WERI-Rb-1 (cell line): ENCODE measurements around the gene LYL1.

Source experiments
- DNase-seq: peaks from one replicate; pipeline ENCODE4 v3.0.0-alpha.2; 2020
- H3K27ac ChIP-seq: fragments of 250-450 bp; sonication (Bioruptor Pico); 2 replicates; pipeline ENCODE4 v1.5.1; 2020; ENCODE audit warnings: mild to moderate bottlenecking, moderate library complexity
- H3K27me3 ChIP-seq: fragments of 250-450 bp; sonication (Bioruptor Pico); 2 replicates; pipeline ENCODE4 v1.5.1; 2021; ENCODE audit warnings: mild to moderate bottlenecking, low read depth, moderate library complexity; ENCODE audit not compliant: insufficient read depth, severe bottlenecking
- H3K36me3 ChIP-seq: fragments of 250-450 bp; sonication (Bioruptor Pico); 2 replicates; pipeline ENCODE4 v1.5.1; 2020; ENCODE audit warnings: mild to moderate bottlenecking, moderate library complexity
- H3K4me3 ChIP-seq: 2 replicates; pipeline ENCODE4 v1.5.1; 2011; ENCODE audit warnings: low read depth, mild to moderate bottlenecking, control low read depth, low read length
- H3K9me3 ChIP-seq: fragments of 250-450 bp; sonication (Bioruptor Pico); 2 replicates; pipeline ENCODE4 v1.5.1; 2021; ENCODE audit warnings: mild to moderate bottlenecking, moderate library complexity; ENCODE audit not compliant: severe bottlenecking
- CTCF ChIP-seq: IDR thresholded peaks from 2 replicates; pipeline ENCODE4 v1.5.1; 2011; ENCODE audit warnings: low read depth, mild to moderate bottlenecking, control low read depth, inconsistent platforms, low read length

LYL1 gene

GRCh38 chr19:13056052-13056660 lies 46.5 kb downstream of the LYL1 start:
- H3K4me3 ChIP-seq, result no peak overlapping the region
- H3K27me3 ChIP-seq, result no peaks in the 10 kb centered on the region
- TF ChIP-seq CTCF, result no peak
- no peaks in the 10 kb centered on the region for H3K36me3 ChIP-seq
- DNase-seq, result no peak
- H3K9me3 ChIP-seq, result no peaks in the 10 kb centered on the region
- peak overlapping the region; percentile 77 for H3K27ac ChIP-seq

GRCh38 chr19:13055213-13056051 lies 47.2 kb downstream of the LYL1 start:
- Histone ChIP-seq H3K9me3 (no peaks in the 10 kb centered on the region), H3K27me3 (no peaks in the 10 kb centered on the region), H3K4me3 (no peak overlapping the region), H3K27ac (peak overlapping the region; percentile 77), H3K36me3 (no peaks in the 10 kb centered on the region)
- TF ChIP-seq CTCF, result peak; percentile 23; the same call in 1 of the 2 replicates
- DNase-seq, result peak; percentile 63

- Histone ChIP-seq H3K27me3 (no peaks in the 10 kb centered on the region), H3K36me3 (no peaks in the 10 kb centered on the region), H3K4me3 (no peak overlapping the region), H3K9me3 (no peaks in the 10 kb centered on the region), H3K27ac (peak overlapping the region; percentile 77; the same call in 1 of the 2 replicates)
- no peak for TF ChIP-seq CTCF
- no peak for DNase-seq
Observed at GRCh38 chr19:13054626-13055212, 47.9 kb downstream of the LYL1 start.

GRCh38 chr19:13053761-13054625 lies 48.7 kb downstream of the LYL1 start:
- no peaks in the 10 kb centered on the region for H3K9me3 ChIP-seq
- H3K4me3 ChIP-seq, result no peak overlapping the region
- peak overlapping the region; percentile 77; the same call in 1 of the 2 replicates for H3K27ac ChIP-seq
- no peaks in the 10 kb centered on the region for H3K27me3 ChIP-seq
- TF ChIP-seq CTCF, result no peak
- no peak for DNase-seq
- H3K36me3 ChIP-seq, result no peaks in the 10 kb centered on the region

GRCh38 chr19:13053238-13053637 lies 49.4 kb downstream of the LYL1 start:
- no peak overlapping the region for H3K27ac ChIP-seq
- no peak for TF ChIP-seq CTCF
- no peak for DNase-seq
- no peak overlapping the region for H3K4me3 ChIP-seq
- no peaks in the 10 kb centered on the region for H3K27me3 ChIP-seq
- no peaks in the 10 kb centered on the region for H3K36me3 ChIP-seq
- H3K9me3 ChIP-seq, result no peaks in the 10 kb centered on the region
